GM18502 (cell line): ENCODE measurements around the gene SLC25A17.
A peak's percentile ranks its signal among the peaks of the same experiment; 100 is the strongest.
"Not testable (repeated sequence)": the region's sequence is repeated elsewhere in the genome, so short reads cannot be mapped to it uniquely, and the experiment has no call there.

Experiments
- ATAC-seq: cut with Tn5 transposase; IDR thresholded peaks from one replicate; pipeline ENCODE4 v1.9.1; 2021; ENCODE audit warnings: mild to moderate bottlenecking; ENCODE audit not compliant: unreplicated experiment, poor library complexity

SLC25A17 gene, protein sequence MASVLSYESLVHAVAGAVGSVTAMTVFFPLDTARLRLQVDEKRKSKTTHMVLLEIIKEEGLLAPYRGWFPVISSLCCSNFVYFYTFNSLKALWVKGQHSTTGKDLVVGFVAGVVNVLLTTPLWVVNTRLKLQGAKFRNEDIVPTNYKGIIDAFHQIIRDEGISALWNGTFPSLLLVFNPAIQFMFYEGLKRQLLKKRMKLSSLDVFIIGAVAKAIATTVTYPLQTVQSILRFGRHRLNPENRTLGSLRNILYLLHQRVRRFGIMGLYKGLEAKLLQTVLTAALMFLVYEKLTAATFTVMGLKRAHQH

DNA sequence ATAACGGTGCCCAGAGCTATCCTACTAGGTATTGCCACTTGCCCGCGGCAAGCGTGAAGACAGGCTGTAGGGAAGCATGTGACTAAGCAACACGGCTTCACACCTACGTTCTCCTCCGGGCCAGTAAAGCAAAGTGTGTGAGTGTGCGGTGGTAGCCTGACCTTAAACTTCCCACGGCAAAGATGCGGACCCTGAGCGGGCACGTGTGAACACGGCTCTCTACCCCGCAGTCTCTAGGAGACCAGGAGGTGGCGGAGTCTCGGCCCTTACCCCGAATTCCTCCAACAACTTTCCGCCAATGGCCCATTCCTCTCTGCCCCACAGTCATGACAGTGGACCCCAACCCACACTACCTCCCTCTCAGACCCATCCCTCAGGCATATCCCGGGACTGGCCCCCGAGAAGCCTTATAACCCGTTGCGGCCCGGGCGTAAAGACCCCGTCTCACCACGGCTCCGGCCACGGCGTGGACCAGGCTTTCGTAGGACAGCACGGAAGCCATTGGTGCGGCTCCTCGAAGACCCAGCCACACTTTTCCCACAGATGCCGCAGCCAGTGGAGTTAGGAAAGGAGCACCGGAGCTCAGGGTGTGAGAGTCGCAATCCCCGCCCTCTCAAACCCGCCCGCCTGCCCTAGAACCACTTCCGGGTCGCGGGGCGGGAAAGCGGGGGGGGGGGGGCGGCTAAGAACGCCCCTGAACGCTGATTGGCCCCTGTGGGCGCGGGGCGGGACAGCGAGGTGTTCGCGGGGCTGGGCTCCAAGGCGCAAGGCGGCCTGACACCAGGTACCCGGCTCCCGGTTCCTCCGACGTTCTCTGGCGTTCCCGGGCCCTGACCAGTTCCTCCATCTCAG, at the start of gene SLC25A17:
Gene SLC25A17, minus strand, starts transcription at position 600 of the 852 bp plus-strand sequence. Its CDS starts 98 bp downstream, at position 502.
- ATAC-seq, result peak; percentile 70

DNA sequence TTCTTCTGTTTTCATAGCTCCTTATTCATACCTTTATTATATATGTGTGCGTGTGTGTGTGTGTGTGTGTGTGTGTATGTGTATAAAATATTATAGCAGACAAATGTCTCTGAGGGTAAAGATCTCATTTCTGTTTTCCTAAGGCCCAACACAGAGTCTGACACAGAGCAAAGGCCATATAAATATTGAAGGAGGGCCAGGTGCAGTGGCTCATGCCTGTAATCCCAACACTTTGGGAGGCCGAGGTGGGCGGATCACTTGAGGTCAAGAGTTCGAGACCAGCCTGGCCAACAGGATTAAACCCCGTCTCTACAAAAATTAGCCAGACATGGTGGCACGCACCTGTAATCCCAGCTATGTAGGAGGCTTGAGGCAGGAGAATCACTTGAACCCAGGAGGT, 49.2 kb upstream of the SLC25A17 start:
- ATAC-seq, result not testable (repeated sequence)

DNA sequence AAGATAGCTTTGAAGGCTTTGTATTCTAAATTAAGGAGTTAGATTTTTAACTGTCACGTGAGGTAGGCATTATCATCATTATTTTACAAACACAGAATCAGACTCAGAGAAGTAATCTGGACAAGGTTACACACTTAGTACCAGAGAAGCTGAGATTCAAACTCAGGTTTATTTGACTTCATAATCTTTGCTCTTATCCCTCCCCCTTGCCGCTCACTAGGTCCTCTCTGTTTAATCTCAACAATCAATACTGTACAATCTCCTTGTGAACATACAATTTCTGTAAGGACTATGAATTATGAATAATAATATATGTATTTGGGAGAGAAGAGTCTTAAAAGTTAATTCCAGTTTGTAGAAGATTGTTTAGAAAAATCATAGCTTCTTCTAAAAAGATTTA, 48.0 kb upstream of the SLC25A17 start:
- no peak for ATAC-seq

DNA sequence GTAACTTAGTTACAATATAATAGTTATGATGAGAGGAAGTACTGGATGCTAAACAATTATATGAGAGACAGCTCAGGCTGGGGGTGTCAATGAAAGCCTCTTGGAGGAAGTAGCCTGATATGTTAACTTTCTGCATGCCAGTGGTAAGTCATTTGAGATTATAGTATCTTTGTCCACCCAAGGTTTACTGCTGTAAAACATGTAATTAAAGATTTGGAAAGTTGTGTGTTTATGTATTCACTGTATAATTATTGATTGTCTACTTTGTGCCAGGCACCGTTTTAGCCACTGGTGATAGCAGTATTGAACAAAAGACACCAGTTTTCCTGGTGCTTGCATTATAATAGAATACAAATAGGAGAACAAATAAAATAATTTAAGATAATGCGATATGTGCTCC, 43.4 kb upstream of the SLC25A17 start:
- no peak for ATAC-seq

DNA sequence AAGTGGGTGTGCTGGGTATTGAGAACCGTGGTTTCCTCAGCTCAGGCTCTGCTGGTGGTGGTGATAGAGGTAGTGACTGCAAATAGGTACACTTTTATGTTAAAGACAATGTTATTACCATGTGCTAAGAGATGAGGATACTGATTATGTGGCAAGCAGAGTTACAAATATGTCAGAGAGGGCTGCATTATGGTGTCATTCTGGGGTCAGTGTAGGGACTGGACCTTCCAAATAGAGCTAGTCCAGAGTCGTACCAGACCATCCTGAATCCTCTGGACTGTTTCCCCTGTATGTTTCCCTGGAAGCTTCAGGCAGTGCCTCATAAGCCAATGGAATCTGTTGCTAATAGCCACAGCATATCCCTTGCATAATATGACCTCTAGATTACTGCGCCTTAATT, 42.9 kb upstream of the SLC25A17 start, which contains the start of gene DNAJB7:
Gene DNAJB7, minus strand, starts transcription at position 101 of the 400 bp plus-strand sequence. CDS start 119 bp downstream, outside the sequence.
- ATAC-seq, result no peak

DNA sequence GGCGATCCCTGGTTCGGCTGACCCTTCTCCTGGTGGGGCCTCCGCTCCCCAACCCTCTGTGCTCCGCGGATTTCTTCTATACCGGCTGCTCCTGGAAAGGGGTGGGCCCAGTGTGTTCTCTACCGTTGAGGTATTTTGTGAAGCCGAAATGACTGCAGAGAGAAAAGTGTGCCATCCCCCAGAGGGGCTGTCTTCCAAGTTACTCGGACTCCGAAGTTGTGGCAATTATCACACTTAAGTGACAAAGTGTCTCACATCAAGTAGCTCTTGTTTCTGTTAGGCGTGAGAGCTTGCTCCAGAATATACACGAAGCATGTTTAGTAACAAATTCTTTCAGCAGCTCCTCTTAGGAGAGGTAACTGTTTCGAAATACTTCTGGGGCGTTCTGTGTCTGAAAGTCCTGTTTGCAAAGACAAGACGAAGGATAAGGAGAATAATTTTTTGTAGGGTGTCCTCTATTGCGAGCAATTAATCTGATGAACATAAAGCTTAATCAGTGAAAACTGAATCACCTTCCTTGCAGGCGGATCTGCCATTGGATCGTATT, 38.2 kb upstream of the SLC25A17 start:
- ATAC-seq, result no peak

DNA sequence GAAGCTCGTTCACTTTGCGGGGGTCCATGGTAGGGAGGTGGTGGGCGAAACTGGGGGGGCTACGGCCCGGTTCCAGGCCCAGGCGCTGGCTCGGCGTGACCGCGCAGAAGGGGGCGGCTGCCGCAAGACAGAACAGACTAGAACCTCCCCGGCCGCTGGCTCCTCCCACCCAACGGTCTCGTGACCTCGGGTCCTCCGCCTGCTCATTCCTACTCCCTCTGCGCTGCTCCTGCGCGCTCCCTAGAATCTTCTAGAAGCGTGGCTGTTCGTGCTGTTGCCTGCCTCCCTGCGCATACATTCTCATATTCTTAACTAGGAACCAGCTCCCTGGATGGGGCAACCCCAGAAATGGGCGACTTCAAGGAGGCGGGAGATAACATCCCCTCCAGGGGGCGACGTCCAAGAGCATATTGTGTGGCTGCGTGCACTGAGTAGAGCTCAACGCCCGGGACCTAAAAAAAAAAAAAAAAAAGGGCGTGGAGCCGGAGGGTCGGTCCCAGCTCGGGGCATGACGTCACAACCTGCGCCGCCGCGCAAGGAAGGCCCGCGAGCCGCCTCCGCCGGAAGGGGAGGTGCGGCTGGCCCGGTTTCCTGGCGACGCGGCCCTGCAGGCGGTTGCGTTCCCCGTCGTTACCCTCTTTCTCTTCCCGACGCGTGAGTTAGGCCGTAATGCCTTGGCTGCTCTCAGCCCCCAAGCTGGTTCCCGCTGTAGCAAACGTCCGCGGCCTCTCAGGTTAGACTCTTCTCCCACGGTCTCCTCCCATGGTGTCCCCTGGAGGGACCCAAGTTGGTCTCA, 37.6 kb upstream of the SLC25A17 start, which contains the start of the genes ST13 and XPNPEP3:
Gene ST13, minus strand, starts transcription at position 127 of the 796 bp plus-strand sequence. Its CDS starts 99 bp downstream, at position 28.
Gene XPNPEP3, plus strand, starts transcription at position 636 of the 796 bp plus-strand sequence. Its CDS starts 34 bp downstream, at position 670.
- ATAC-seq, result peak; percentile 82

DNA sequence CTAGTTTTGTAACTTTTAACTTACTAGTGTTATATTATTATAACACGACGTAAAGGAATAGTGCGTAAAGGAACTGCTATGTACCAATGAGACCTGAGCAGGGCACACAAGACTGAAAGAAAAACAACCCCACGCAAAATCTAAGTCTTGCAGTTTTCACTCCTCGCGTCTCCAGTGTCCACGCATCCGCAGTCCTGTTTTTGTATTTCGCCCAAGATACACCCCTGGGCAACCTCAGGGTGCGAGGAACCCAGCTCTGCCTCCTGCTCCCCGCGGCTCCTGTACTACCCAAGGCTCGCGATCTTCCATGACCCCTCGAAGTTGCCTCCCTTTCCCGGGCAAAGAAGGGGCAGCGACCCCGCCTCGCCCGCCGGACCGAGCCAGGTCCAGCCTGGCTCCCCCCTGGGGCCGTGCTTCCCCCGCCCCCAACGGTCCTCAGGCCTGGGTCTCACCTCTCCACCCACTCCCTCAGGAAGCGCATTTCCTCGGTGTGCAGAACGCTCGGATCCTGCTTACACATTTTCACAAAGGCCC, 36.9 kb upstream of the SLC25A17 start:
- peak; percentile 35 for ATAC-seq

DNA sequence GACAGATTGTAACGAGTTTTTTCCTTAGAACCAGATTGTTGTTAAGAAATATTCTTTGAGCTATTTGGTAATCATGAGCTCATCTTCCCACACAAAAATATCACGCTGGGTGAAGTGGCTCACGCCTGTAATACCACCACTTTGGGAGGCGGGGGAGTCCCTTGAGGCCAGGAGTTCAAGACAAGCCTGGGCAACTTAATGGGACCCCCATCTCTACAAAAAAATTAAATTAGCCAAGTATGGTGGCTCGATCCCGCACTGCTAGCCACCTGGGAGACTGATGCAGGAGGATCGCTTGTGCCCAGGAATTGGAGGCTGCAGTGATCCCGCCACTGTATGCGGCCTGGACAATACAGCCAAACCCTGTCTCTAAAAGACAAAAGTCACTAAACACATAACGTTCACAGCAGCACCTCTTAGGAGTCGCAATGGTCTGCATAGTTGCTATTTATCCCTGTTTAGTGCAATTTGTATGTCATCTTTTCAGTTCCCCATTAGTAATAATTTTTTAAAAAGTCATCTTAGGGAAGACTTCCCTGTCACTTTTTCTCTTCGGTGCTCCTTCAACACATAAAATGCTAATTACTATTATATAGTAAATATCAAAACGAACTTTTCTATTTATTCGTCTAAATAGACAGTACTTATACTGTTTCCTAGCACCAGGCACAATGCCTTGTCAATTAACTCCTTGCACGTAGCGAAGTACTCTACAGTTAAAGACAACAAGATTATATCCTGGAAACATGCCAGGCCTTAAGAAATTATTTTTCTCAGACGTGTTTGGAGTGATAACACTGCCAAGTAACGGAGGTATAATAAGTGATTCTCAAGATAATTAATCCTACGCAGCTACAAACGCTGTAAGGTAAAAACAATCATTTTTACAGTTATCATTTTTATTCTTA, 36.2 kb upstream of the SLC25A17 start:
- no peak for ATAC-seq

DNA sequence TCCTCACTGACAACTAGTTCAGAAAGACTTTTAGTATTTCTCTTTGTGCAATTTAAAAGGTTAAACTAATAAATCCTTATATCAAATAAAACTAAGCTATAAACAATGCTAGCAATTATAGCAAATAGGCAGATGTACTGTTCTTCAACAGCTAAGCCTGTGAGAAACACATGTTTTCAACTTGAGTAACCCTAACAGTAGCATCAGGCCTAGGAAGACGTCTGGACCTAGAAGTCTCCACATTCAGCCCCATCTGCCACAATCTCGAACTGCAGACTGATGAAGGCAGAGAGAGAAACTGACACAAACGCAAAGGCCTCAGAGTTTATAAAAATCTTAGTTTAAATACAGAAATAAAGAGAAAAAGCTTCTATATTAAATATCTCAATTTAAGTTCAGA, 34.8 kb upstream of the SLC25A17 start:
- no peak for ATAC-seq

DNA sequence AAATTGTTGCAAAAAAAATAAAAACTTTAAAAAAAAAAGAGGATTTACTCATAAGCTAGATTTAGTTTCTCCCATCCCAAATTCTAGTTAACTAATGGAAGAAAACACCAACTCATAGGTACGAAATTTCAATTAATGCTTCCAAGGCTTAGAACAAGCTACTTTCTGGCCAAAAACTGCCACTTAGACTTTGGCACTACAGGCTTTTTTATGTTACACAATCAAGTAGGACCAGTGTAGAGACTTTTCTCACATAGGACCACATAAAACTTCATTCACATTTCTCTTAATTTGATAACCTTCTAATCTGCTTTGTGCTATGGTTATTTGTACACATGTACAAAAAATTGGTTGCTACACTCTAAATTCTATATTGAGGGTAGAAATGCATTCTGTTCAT, 34.2 kb upstream of the SLC25A17 start:
- no peak for ATAC-seq

DNA sequence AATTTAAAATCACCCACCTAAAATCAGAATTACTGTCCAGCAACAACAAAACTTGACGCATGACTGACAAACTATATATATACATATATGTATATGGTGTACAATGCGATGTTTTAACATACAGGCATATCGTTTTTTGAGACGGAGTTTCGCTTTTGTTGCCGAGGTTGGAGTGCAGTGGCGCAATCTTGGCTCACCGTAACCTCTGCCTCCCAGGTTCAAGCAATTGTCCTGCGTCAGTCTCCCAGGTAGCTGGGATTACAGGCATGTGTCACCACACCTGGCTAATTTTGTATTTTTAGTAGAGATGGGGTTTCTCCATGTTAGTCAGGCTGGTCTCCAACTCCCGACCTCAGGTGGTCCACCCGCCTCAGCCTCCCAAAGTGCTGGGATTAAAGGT, 26.7 kb upstream of the SLC25A17 start:
- ATAC-seq, result not testable (repeated sequence)

DNA sequence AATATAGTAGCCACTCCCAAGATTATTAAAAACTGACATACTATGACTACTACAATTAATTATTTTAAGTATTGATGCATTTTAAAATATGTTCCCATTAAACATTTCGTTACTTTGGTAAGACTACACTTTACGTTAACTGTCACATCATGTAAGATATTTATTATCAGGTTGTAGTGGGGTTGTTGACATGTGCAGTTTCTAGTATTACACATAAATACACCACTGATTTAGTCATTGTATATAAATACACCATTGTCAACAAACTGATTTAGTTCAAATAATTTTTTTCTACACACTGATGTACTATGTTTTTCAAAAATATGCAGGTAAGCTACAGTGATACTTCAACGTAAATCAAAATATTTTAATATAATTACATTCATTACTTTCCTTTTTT, 25.8 kb upstream of the SLC25A17 start:
- no peak for ATAC-seq

DNA sequence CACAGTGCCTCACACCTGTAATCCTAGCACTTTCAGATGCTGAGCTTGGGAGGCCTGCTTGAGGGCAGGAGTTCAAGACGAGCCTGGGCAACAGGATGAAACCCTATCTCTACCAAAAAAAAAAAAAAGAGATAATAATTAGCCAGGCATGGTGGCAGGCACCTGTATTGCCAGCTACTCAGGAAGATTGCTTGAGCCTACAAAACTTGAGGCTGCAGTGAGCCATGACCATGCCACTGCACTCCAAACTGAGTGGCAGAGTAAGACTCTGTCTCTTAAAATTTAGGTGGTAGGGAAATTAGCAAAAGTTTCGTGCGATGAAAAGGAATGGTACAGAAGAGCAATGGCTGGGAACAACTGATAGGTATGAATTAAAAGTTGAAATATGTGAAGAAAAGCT, 19.3 kb upstream of the SLC25A17 start:
- no peak for ATAC-seq

DNA sequence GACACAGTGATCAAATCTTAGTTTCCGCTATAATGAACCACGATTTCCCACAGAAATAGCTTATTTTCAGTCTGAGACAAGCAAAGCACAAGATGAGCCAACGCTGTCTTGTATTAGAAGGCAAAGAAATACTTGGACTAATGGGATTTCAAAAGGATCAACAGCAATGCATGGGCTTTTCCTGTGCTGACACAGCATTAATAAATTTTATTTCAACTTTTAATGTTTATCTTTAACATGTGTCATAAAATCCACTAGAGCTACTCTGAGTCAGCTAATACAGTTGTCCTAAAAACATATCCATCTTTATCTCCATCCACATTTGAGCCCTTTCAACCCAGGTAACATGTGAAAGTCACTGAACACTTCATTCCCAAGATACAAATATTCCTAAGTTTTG, 15.5 kb upstream of the SLC25A17 start:
- no peak for ATAC-seq

DNA sequence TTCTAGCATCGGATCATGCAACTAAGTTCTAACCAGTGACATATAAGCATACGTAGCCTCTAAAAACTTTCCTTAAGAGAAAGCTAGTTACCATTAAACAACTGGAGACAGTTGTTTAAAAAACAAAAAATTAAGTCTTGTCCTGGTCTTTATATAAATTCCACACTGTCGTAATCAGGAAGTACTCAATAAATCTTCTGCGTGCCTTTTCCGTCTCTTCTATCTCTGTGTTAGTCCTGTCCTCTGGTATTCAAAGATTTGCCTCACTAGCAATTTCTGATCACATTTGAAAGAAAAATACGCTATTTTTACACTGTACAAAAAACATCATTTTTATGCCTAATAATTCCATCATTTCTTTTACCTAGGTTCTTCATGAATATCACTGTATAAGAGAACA, 10.0 kb upstream of the SLC25A17 start:
- no peak for ATAC-seq

DNA sequence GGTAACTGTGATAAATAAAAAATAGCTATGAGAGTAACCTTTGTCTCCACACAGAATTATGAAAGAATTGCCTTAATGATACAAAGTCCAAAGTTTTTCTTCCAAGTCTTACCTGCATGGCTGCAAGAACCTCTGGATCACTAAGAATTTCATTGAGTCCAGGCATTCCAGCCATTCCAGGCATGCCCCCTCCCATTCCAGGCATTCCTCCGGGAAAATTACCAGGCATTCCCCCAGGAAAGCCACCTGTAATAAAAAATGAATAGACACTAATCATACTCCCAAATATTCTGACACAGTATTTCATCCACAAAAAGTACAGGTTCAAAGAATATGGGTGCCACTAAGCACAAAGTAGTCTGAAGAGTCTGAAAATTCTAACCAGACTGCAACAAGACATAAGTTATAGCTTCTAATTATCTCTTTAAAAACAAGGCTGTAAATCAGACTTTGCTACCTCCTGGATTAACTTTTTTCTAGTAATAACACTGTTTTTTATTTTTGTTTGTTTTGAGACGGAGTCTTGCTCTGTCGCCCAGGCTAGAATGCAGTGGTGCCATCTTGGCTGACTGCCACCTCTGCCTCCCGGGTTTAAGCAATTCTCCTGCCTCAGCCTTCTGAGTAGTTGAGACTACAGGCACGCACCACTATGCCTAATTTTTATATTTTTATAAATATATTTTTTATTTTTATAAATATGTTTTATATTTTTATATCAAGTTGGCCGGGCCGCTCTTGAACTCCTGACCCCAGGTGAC, 8.0 kb upstream of the SLC25A17 start:
- no peak for ATAC-seq

DNA sequence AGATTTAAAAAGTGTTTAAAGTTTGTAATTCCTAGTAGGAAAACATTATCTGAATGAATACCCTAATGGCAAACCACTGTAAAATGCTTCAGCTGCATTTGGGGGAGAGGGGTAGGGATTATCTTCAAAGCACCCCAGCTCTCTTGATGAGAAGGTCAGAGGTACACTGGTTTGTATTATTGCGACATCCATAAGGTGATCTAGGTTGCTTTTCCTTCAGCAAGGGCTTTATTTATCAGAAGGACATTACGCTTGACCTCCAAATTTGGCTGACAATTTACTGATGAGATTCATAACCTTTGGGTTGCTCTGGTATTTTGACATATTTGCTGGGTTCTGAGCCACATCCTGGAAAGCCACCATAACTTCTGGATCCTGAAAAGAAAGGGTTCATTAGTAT, 7.1 kb upstream of the SLC25A17 start:
- not testable (repeated sequence) for ATAC-seq
